ENCODE results near the gene KANK4.

KANK4 gene

GRCh38 chr1:62316135-62316534, 3.1 kb downstream of the KANK4 start:
- Histone ChIP-seq H3K9me3 (no peaks in the 10 kb centered on the region), H3K4me3 (no peak overlapping the region), H3K27me3 (peaks cover 0 to 45% of the 10 kb centered on the region in 2 donors), H3K4me1 (peaks cover 0 to 14% (median 9%) of the 10 kb centered on the region in 4 donors), H3K27ac (no peak overlapping the region), H3K36me3 (no peaks in the 10 kb centered on the region)
- intact Hi-C loops (cut with DNase I; ENCODE audit: low total_unique reads), result no loop called here
- no peak for DNase-seq
- TF ChIP-seq, protein P1, sequence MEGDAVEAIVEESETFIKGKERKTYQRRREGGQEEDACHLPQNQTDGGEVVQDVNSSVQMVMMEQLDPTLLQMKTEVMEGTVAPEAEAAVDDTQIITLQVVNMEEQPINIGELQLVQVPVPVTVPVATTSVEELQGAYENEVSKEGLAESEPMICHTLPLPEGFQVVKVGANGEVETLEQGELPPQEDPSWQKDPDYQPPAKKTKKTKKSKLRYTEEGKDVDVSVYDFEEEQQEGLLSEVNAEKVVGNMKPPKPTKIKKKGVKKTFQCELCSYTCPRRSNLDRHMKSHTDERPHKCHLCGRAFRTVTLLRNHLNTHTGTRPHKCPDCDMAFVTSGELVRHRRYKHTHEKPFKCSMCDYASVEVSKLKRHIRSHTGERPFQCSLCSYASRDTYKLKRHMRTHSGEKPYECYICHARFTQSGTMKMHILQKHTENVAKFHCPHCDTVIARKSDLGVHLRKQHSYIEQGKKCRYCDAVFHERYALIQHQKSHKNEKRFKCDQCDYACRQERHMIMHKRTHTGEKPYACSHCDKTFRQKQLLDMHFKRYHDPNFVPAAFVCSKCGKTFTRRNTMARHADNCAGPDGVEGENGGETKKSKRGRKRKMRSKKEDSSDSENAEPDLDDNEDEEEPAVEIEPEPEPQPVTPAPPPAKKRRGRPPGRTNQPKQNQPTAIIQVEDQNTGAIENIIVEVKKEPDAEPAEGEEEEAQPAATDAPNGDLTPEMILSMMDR (IDR thresholded peaks at IDR 0.05), result no peak

DNA sequence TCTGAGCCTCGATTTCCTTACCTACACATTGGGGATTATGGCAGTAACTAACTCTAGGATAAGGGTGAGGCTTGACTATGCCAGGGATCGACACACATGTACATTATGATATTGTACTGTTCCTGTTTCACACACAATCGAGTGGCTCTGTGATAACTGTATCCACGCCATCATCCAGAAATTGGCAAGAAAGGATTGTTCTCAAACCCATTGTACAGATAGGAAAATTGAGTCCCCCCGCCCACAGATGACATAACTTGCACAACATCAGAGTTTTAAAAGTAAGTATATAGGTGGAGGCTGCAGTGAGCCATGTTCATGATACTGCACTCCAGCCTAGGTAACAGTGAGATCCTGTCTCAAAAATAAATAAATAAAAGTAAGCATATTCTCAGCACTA, 3.8 kb downstream of the KANK4 start:
- peaks cover 0 to 14% (median 9%) of the 10 kb centered on the region in 4 donors for H3K4me1 ChIP-seq
- H3K9me3 ChIP-seq, result no peaks in the 10 kb centered on the region
- no peaks in the 10 kb centered on the region for H3K36me3 ChIP-seq
- DNase-seq, result no peak
- H3K27ac ChIP-seq, result no peak overlapping the region
- TF ChIP-seq, protein P1 (IDR thresholded peaks at IDR 0.05), result no peak
- H3K27me3 ChIP-seq, result peaks cover 0 to 47% of the 10 kb centered on the region in 2 donors
- intact Hi-C loops (cut with DNase I; ENCODE audit: low total_unique reads), result no loop called here
- no peak overlapping the region for H3K4me3 ChIP-seq

DNA sequence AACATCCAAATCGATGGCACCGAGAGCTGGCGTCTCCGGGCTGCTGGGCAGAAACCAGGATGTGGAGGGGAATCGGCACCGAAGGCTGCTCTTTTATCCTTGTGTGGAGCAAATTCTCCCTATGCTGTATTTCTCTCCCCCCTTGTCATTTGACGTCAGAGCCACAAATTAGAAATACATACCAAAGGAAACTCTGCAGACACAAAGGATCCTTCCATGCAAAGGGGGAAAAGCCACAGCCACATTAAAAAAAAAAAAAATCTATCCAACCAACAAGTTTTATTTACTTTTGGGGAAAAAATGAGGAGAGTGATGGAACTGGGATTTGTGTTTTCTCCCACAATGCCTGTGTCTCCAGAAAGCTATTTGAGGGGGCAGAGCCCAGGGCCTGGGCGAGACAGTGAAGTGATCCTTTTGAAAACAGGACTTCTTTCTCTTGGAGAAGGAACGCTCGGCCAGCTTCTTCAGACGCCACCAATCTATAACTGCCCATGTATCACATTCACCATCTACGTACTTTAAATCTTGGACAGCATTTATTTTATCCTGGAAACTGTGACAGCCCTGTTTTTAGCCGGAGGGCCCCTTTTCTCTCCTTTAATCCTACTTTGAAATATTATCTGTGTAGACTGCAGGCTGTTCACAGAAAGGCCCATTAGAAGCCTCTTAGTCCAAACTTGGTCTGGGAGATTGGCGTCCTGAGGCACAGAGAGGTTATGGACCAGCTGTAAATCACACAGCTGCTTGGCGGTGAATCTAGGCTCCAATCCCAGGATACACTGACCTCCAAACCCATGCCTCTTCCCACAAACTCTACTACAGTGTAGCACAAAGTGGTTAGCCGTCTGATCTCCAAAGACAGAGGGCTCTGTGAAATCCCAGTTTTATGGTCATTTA, 4.5 kb downstream of the KANK4 start:
- TF ChIP-seq, protein P1 (IDR thresholded peaks at IDR 0.05), result no peak
- intact Hi-C loops (cut with DNase I; ENCODE audit: low total_unique reads), result no loop called here
- Histone ChIP-seq H3K4me3 (no peak overlapping the region), H3K27me3 (peaks cover 0 to 43% of the 10 kb centered on the region in 2 donors), H3K36me3 (no peaks in the 10 kb centered on the region), H3K27ac (no peak overlapping the region), H3K4me1 (peaks cover 0 to 14% (median 9%) of the 10 kb centered on the region in 4 donors), H3K9me3 (no peaks in the 10 kb centered on the region)
- DNase-seq, result no peak

DNA sequence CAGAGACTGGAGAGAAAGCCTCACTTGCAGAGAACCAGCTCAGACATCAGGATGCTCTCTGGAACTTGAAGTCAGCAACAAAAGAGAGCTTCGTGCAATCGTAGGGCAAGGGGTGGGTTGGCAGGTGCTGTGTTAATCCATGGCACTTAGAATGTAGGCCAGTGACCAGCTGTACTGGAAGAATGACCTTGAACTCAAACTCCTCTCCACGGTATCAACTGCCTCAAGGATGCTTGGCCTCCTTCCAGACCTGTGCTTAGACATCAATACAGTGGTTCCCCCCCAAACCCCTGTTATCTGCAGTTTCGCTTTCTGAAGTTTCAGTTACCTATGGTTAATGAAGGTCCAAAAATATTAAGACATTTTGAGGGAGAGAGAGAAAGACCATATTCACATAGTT, 6.5 kb downstream of the KANK4 start:
- no peaks in the 10 kb centered on the region for H3K9me3 ChIP-seq
- H3K4me1 ChIP-seq, result no peaks in the 10 kb centered on the region
- intact Hi-C loops (cut with DNase I; ENCODE audit: low total_unique reads), result no loop called here
- H3K36me3 ChIP-seq, result no peaks in the 10 kb centered on the region
- TF ChIP-seq, protein P1 (IDR thresholded peaks at IDR 0.05), result no peak
- H3K4me3 ChIP-seq, result no peak overlapping the region
- H3K27ac ChIP-seq, result no peak overlapping the region
- H3K27me3 ChIP-seq, result peaks cover 0 to 28% of the 10 kb centered on the region in 2 donors
- no peak for DNase-seq

DNA sequence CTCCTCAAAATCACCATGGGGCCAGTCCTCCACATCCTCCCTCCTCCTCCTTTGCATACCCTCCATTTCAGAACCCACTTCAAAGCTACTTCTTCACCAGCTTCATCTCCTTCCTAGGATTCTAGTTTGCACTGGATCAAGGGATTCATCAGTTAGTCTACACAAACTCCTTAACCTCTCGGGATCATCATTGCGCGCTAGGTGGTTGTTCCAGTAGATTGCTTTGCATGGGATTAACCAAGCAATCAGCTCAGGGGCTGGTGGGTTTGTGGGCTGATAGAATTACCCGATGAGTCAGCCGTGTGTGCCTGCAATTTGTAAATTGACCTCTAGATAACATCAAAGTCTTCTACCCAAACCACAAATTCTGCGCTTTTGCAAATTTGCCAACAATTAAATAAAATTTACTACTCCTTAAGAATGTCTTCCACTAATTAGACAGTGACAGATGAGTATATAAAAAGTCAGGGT, 7.7 kb downstream of the KANK4 start:
- no peak overlapping the region for H3K4me3 ChIP-seq
- TF ChIP-seq, protein P1 (IDR thresholded peaks at IDR 0.05), result no peak
- peaks cover 0 to 28% of the 10 kb centered on the region in 2 donors for H3K27me3 ChIP-seq
- H3K36me3 ChIP-seq, result no peaks in the 10 kb centered on the region
- H3K27ac ChIP-seq, result no peak overlapping the region
- no peaks in the 10 kb centered on the region for H3K4me1 ChIP-seq
- intact Hi-C loops (cut with DNase I; ENCODE audit: low total_unique reads), result no loop called here
- H3K9me3 ChIP-seq, result no peaks in the 10 kb centered on the region
- no peak for DNase-seq
